Measurements from ENCODE around the gene CREB3L1. TPM values are rescaled to one million over a fixed set of nuclear protein-coding genes. Genes with fewer than 3 reads are reported as not detected.

Gene CREB3L1
- total RNA-seq, 4 donors from 2014 or later, result 0.81 to 5.2 (median 1.7) TPM

DNA sequence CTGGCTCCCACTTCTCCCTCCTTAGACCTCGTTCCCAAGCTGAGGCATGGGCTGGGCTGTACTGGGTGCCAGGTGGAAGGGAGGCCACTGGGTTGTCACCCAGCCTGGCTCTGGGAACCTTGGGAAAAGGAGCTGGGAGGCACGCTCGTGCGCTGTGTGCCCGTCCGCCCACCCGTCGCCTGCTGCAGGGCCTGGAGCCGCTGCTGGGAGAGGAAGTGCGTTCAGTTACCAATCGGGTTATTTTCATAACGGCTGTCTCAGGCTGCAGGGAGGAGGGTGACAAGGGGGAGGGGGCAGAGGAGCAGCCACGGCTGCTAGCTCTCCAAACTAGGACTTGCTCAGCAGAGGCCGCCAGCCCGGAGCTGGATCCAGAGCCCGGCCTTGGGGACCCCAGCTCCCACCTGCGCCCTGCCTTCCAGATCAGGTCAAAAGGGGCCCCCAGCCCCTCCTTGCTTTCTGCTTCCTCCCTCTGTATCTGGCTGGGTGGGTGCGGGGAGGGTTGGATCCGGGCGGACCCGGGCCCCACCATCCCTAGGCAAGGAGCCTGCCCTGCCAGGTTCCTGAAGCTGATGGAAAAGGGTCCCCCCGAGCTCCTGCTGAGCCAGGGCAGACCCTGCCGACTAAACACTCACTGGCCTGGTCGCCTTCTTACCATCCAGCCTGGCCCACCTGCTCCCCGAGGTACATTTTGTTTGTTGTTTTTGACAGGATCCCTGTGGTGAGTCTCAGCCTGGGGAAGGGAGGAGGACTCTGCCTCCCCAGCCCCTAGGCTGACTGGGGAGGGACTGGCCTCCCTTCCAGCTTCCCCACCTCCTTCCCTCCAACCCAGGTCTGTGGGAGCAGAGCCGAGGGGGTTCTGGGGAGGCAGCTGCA, 84.1 kb downstream of the CREB3L1 start:
- WGBS, 2 donors (ENCODE audit: low coverage in 1 of 2), result 20% methylated on average over 1 of the region's 26 CpGs; no CpG with 5 or more reads in 1 of the 2 donors
- TF ChIP-seq, protein P1, sequence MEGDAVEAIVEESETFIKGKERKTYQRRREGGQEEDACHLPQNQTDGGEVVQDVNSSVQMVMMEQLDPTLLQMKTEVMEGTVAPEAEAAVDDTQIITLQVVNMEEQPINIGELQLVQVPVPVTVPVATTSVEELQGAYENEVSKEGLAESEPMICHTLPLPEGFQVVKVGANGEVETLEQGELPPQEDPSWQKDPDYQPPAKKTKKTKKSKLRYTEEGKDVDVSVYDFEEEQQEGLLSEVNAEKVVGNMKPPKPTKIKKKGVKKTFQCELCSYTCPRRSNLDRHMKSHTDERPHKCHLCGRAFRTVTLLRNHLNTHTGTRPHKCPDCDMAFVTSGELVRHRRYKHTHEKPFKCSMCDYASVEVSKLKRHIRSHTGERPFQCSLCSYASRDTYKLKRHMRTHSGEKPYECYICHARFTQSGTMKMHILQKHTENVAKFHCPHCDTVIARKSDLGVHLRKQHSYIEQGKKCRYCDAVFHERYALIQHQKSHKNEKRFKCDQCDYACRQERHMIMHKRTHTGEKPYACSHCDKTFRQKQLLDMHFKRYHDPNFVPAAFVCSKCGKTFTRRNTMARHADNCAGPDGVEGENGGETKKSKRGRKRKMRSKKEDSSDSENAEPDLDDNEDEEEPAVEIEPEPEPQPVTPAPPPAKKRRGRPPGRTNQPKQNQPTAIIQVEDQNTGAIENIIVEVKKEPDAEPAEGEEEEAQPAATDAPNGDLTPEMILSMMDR (IDR thresholded peaks at IDR 0.05), result no peak
- TF ChIP-seq POLR2A (IDR thresholded peaks at IDR 0.05) (peak in 1 of 2 donors; percentile 23), POLR2AphosphoS5 (IDR thresholded peaks at IDR 0.05) (peak; percentile 51), EP300 (IDR thresholded peaks at IDR 0.05) (no peak)
- peak overlapping the region; percentile 40 to 84 (median 83) for H3K27ac ChIP-seq
- H3K9me3 ChIP-seq, result no peaks in the 10 kb centered on the region
- H3K4me1 ChIP-seq, result peaks cover 0 to 55% (median 27%) of the 10 kb centered on the region in 3 donors
- ATAC-seq, result peak; percentile 81
- peak overlapping the region; percentile 3 to 52 for H3K4me3 ChIP-seq
- H3K27me3 ChIP-seq, result no peaks in the 10 kb centered on the region
- H3K36me3 ChIP-seq, result peaks cover 0 to 2% of the 10 kb centered on the region in 2 donors

DNA sequence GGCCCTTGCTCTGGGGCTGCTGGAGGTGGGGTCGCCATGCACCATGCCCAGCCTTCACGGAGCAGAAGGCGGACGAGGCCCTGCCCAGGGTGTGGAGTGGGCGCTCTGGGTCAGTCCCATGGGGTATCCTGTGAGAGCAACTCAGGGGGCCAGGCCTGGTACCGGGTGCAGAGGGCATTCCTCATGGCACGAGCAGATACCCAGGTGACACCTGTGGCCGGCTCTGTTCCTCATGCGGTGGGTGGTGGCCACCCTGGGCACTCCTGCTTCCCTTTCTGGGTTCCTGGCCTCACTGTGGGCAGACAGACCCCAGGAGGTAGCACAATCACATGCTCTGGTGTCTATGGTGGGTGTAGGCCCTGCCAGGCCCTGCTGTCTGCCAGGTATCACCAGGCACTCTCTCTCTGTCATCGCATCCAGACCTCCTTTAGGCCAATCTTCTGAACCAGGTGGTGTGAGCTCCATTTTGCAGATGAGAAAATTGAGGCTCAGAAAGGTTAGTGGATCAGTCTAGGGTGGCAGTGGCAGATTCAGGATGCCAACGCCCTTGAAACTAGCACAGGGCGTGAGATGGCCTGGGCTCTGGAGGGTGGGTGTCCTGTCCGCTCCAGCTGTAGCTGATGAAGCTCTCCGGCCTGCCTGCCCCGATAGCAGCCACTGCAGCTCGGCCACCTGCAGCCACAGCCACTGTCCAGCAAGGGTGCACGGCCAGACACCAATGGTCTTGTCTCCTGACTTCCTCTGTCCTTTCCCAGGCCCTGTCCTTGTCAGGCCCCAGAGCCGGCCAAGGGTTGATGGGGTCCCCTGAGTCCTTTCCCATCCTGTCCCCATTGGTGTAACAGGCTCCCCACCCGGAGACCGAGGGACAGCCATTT, 84.9 kb downstream of the CREB3L1 start:
- Histone ChIP-seq H3K4me1 (peaks cover 0 to 64% (median 31%) of the 10 kb centered on the region in 3 donors), H3K27ac (peak overlapping the region in 3 of 4 donors; percentile 83 to 84 (median 83)), H3K9me3 (no peaks in the 10 kb centered on the region), H3K27me3 (no peaks in the 10 kb centered on the region), H3K4me3 (peak overlapping the region; percentile 3 to 52), H3K36me3 (no peaks in the 10 kb centered on the region)
- 40% methylated on average over 1 of the region's 20 CpGs for WGBS, 2 donors (ENCODE audit: low coverage in 1 of 2)
- TF ChIP-seq POLR2AphosphoS5 (IDR thresholded peaks at IDR 0.05) (no peak), POLR2A (IDR thresholded peaks at IDR 0.05) (no peak), EP300 (IDR thresholded peaks at IDR 0.05) (no peak)
- TF ChIP-seq, protein P1 (IDR thresholded peaks at IDR 0.05), result no peak
- no peak for ATAC-seq

DNA sequence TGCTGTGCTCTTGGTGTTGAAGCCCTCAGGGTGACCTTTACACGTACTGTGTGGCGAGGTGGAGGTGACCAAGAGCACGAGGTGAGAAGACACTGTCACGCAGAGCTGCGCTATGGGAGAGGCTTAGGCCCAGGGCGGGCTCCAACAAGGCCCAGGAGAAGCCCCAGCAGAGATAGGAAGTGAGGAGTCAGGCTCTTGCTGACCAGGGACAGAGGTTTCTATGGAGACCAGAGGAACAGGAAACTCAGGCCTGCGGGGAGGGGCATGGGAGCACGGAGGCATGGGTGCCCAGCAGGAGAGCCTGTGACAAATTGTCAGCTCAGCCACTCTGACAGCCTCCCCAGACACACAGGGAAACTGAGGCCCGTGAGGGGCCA, 85.6 kb downstream of the CREB3L1 start:
- TF ChIP-seq EP300 (IDR thresholded peaks at IDR 0.05) (no peak), POLR2AphosphoS5 (IDR thresholded peaks at IDR 0.05) (no peak)
- TF ChIP-seq, protein P1 (IDR thresholded peaks at IDR 0.05), result no peak
- H3K4me3 ChIP-seq, result peak overlapping the region in 1 of 2 donors; percentile 52
- H3K9me3 ChIP-seq, result no peaks in the 10 kb centered on the region
- H3K4me1 ChIP-seq, result peaks cover 0 to 70% (median 36%) of the 10 kb centered on the region in 3 donors
- peak; percentile 69 for ATAC-seq
- H3K36me3 ChIP-seq, result peaks cover 0 to 3% of the 10 kb centered on the region in 2 donors
- no peaks in the 10 kb centered on the region for H3K27me3 ChIP-seq
- WGBS, 2 donors (ENCODE audit: low coverage in 1 of 2), result 7 to 48% methylated on average over 3 to 5 of the region's 9 CpGs
- peak overlapping the region in 3 of 4 donors; percentile 83 to 84 (median 83) for H3K27ac ChIP-seq

DNA sequence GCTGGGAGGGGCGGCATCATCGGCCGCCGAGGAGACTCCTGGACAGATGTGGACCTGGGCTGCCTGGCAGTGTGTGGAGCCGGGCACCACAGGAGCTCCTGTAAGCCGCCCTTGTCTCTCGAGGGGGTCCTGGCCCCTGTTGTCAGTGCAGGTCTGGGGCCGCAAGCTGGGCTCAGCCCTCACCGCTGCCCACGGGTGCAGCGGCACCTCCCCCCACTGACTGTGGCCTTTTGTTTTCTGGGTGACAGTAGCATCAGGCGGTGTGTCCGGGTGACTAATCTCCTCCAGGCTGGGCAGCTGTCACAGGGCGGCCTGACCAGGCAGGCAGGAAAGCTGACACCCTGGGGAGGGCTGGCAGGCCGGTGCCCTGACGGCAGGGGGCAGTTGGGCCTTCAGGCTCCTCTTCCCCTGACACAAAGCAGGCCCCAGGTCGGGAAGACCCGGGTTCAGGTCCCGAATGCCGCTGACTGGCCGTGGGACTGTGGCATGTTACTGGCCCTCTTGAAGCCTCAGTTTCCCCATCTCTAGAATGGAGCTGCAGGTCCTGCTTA, 86.1 kb downstream of the CREB3L1 start:
- ATAC-seq, result no peak
- TF ChIP-seq, protein P1 (IDR thresholded peaks at IDR 0.05), result peak in 1 of 4 experiments; percentile 5
- no peak for TF ChIP-seq POLR2A (IDR thresholded peaks at IDR 0.05)
- no peak for TF ChIP-seq POLR2AphosphoS5 (IDR thresholded peaks at IDR 0.05)
- TF ChIP-seq EP300 (IDR thresholded peaks at IDR 0.05), result no peak
- peak overlapping the region in 1 of 2 donors; percentile 52 for H3K4me3 ChIP-seq
- H3K27me3 ChIP-seq, result no peaks in the 10 kb centered on the region
- peaks cover 0 to 9% of the 10 kb centered on the region in 2 donors for H3K36me3 ChIP-seq
- peak overlapping the region in 3 of 4 donors; percentile 83 to 84 (median 83) for H3K27ac ChIP-seq
- no peaks in the 10 kb centered on the region for H3K9me3 ChIP-seq
- peaks cover 0 to 75% (median 36%) of the 10 kb centered on the region in 3 donors for H3K4me1 ChIP-seq
- 32 to 40% methylated on average over 5 of the region's 21 CpGs for WGBS, 2 donors (ENCODE audit: low coverage in 1 of 2)

All from gastroesophageal sphincter (tissue), 4 donors.